ENCODE results near the gene CCDC198.

Gene CCDC198

GRCh38 chr14:57493467-57494181 is at the start of gene CCDC198:
Gene CCDC198, minus strand, starts transcription at chr14:57493857. Its CDS starts 142 bp downstream, at chr14:57493715.
- DNase-seq (ENCODE audit: low read depth in 2 of 2), result no peak

GRCh38 chr14:57533214-57533613 is 39.6 kb upstream of the CCDC198 start:
- DNase-seq (ENCODE audit: low read depth in 2 of 2), result no peak

- no peak for DNase-seq (ENCODE audit: low read depth in 2 of 2)
Measured at GRCh38 chr14:57530571-57530970, 36.9 kb upstream of the CCDC198 start.

- no peak for DNase-seq (ENCODE audit: low read depth in 2 of 2)
Measured at GRCh38 chr14:57526942-57527341, 33.3 kb upstream of the CCDC198 start.

- DNase-seq (ENCODE audit: low read depth in 2 of 2), result no peak
Measured at GRCh38 chr14:57519043-57519442, 25.4 kb upstream of the CCDC198 start.

- DNase-seq (ENCODE audit: low read depth in 2 of 2), result no peak
Measured at GRCh38 chr14:57512220-57512619, 18.6 kb upstream of the CCDC198 start.

- DNase-seq (ENCODE audit: low read depth in 2 of 2), result no peak
Measured at GRCh38 chr14:57508756-57509155, 15.1 kb upstream of the CCDC198 start.

- no peak for DNase-seq (ENCODE audit: low read depth in 2 of 2)
Measured at GRCh38 chr14:57502586-57503254, 9.1 kb upstream of the CCDC198 start.

GRCh38 chr14:57501039-57501557 is 7.4 kb upstream of the CCDC198 start:
- no peak for DNase-seq (ENCODE audit: low read depth in 2 of 2)

GRCh38 chr14:57498659-57499058 is 5.0 kb upstream of the CCDC198 start:
- no peak for DNase-seq (ENCODE audit: low read depth in 2 of 2)

GRCh38 chr14:57498035-57498434 is 4.4 kb upstream of the CCDC198 start:
- DNase-seq (ENCODE audit: low read depth in 2 of 2), result no peak

GRCh38 chr14:57495416-57495815 is 1.8 kb upstream of the CCDC198 start:
- DNase-seq (ENCODE audit: low read depth in 2 of 2), result no peak

GRCh38 chr14:57492859-57493258 is 798 bp downstream of the CCDC198 start:
- DNase-seq (ENCODE audit: low read depth in 2 of 2), result no peak

GRCh38 chr14:57491640-57492039 is 2.0 kb downstream of the CCDC198 start:
- DNase-seq (ENCODE audit: low read depth in 2 of 2), result no peak

- no peak for DNase-seq (ENCODE audit: low read depth in 2 of 2)
Measured at GRCh38 chr14:57487771-57488170, 5.9 kb downstream of the CCDC198 start.

- DNase-seq (ENCODE audit: low read depth in 2 of 2), result no peak
Measured at GRCh38 chr14:57486767-57487379, 6.8 kb downstream of the CCDC198 start.

- no peak for DNase-seq (ENCODE audit: low read depth in 2 of 2)
Measured at GRCh38 chr14:57485635-57486034, 8.0 kb downstream of the CCDC198 start.

- no peak for DNase-seq (ENCODE audit: low read depth in 2 of 2)
Measured at GRCh38 chr14:57482120-57482519, 11.5 kb downstream of the CCDC198 start.

- DNase-seq (ENCODE audit: low read depth in 2 of 2), result no peak
Measured at GRCh38 chr14:57480051-57480450, 13.6 kb downstream of the CCDC198 start.

- no peak for DNase-seq (ENCODE audit: low read depth in 2 of 2)
Measured at GRCh38 chr14:57479197-57479596, 14.5 kb downstream of the CCDC198 start.

GRCh38 chr14:57478050-57478449 is 15.6 kb downstream of the CCDC198 start:
- DNase-seq (ENCODE audit: low read depth in 2 of 2), result no peak

- DNase-seq (ENCODE audit: low read depth in 2 of 2), result no peak
Measured at GRCh38 chr14:57470909-57471308, 22.7 kb downstream of the CCDC198 start.

Data from stimulated activated CD8-positive, alpha-beta memory T cell treated with anti-CD3 and anti-CD28 coated beads, Interleukin-15, amount 100 ng/mL, for 4 hours (primary cell).